ENCODE measurements around the gene TIGD1.

DNA sequence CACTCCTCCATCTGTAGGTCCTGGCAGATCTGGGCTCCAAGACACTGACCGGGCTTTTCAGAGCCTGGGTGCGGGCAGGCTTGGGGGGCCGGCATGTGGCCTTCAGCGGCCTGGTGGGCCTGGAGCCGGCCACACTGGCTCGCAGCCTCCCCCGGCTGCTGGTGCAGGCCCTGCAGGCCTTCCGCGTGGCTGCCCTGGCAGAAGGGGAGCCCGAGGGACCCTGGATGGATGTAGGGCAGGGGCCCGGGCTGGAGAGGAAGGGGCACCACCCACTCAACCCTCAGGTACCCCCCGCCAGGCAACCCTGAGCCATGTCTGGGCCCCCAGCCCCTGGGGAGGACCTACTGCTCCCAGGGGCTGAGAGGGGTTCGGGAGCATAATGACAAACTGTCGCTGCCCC lies 25.2 kb downstream of the TIGD1 start:
- TF ChIP-seq, protein P1, sequence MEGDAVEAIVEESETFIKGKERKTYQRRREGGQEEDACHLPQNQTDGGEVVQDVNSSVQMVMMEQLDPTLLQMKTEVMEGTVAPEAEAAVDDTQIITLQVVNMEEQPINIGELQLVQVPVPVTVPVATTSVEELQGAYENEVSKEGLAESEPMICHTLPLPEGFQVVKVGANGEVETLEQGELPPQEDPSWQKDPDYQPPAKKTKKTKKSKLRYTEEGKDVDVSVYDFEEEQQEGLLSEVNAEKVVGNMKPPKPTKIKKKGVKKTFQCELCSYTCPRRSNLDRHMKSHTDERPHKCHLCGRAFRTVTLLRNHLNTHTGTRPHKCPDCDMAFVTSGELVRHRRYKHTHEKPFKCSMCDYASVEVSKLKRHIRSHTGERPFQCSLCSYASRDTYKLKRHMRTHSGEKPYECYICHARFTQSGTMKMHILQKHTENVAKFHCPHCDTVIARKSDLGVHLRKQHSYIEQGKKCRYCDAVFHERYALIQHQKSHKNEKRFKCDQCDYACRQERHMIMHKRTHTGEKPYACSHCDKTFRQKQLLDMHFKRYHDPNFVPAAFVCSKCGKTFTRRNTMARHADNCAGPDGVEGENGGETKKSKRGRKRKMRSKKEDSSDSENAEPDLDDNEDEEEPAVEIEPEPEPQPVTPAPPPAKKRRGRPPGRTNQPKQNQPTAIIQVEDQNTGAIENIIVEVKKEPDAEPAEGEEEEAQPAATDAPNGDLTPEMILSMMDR (conservative IDR thresholded peaks at IDR 0.05; ENCODE audit: low read length), result no peak
- TF ChIP-seq EZH2phosphoT487 (IDR thresholded peaks at IDR 0.05; ENCODE audit: borderline replicate concordance, low read depth, low read length), result no peak
